OCI-LY7 (cell line): ENCODE measurements around the gene CACNA1I.

Source experiments
- CTCF ChIP-seq: fragments of 200-600 bp; sonication (generic); conservative IDR thresholded peaks from 2 replicates; pipeline ENCODE4 v1.5.1; 2014; ENCODE audit warnings: mild to moderate bottlenecking, antibody characterized with exemption, low read length, moderate library complexity, mixed read lengths
- EZH2phosphoT487 ChIP-seq: fragments of 200-600 bp; sonication (generic); IDR thresholded peaks from 2 replicates; pipeline ENCODE4 v1.6.1; 2018; ENCODE audit warnings: low read depth, borderline replicate concordance, mild to moderate bottlenecking, mixed run types, antibody characterized with exemption, low read length, moderate library complexity, mixed read lengths

- no peak for TF ChIP-seq CTCF
- TF ChIP-seq EZH2phosphoT487 = no peak
These were observed 1.5 kb upstream of the CACNA1I start for GRCh38 chr22:39569066-39569465.
